Panc1 (cell line): ENCODE data around the gene CACNA2D3. TPM values are rescaled to one million over a fixed set of nuclear protein-coding genes. Genes with fewer than 3 reads are reported as not detected.

Experiments
- ATAC-seq: fragments of 200-7000 bp; cut with Tn5 transposase; 2 replicates; pipeline ENCODE4 v1.9.1; 2020; ENCODE audit warnings: mild to moderate bottlenecking, moderate library complexity
- BruUV-seq: library from RNA; stranded (reverse); fragments of 400-500 nt; replicated peaks from 2 replicates; lab custom pipeline; 2021; lab: Mats Ljungman, UMichigan
- CTCF ChIA-PET: fragments of 300-600 bp; sonication (Branson Sonifier 250); formaldehyde crosslinking; loops from one replicate; lab custom pipeline; 2022; ENCODE audit warnings: antibody characterized with exemption; lab: Charles Lee
- POLR2A ChIA-PET: fragments of 300-600 bp; sonication (Branson Sonifier 250); formaldehyde crosslinking; loops from one replicate; lab custom pipeline; 2022; ENCODE audit warnings: antibody characterized with exemption; lab: Charles Lee
- DNase-seq: peaks from one replicate; pipeline ENCODE4 v3.0.0-alpha.2; 2010; ENCODE audit warnings: low read depth, low spot score
- H3K27ac ChIP-seq: 2 replicates; pipeline ENCODE4 v1.5.1; 2011; ENCODE audit warnings: mild to moderate bottlenecking, low read length, inconsistent platforms
- H3K27me3 ChIP-seq: fragments of 200-500 bp; sonication (Bioruptor generic); 2 replicates; pipeline ENCODE4 v1.6.0; 2014; ENCODE audit warnings: low read length, inconsistent platforms; ENCODE audit not compliant: control insufficient read depth, insufficient read depth
- H3K36me3 ChIP-seq: fragments of 200-500 bp; sonication (Bioruptor generic); 2 replicates; pipeline ENCODE4 v1.5.1; 2014; ENCODE audit warnings: inconsistent platforms, mild to moderate bottlenecking, low read length, moderate library complexity; ENCODE audit not compliant: control insufficient read depth, insufficient read depth
- H3K4me1 ChIP-seq: 2 replicates; pipeline ENCODE4 v1.5.1; 2011; ENCODE audit warnings: inconsistent platforms, mild to moderate bottlenecking, low read length, moderate library complexity; ENCODE audit not compliant: control insufficient read depth, insufficient read depth
- H3K4me3 ChIP-seq, 2 experiments: 2 replicates each; pipeline ENCODE4 v1.5.1; 2011 to 2012; ENCODE audit warnings: low read depth in 2 of 2, low read length in 2 of 2, mild to moderate bottlenecking in 2 of 2, inconsistent platforms in 1 of 2, moderate library complexity in 1 of 2
- H3K9me3 ChIP-seq: fragments of 200-500 bp; sonication (Bioruptor generic); 2 replicates; pipeline ENCODE4 v1.5.1; 2014; ENCODE audit warnings: low read depth, mild to moderate bottlenecking, inconsistent platforms, low read length, moderate library complexity; ENCODE audit not compliant: control insufficient read depth, insufficient read depth
- CTCF ChIP-seq: fragments of 450-650 bp; IDR thresholded peaks from 2 replicates; pipeline ENCODE4 v1.5.1; 2017; ENCODE audit warnings: mild to moderate bottlenecking
- POLR2AphosphoS5 ChIP-seq: IDR thresholded peaks from 2 replicates; pipeline ENCODE4 v1.6.1; 2012; ENCODE audit warnings: mild to moderate bottlenecking, low read depth, low read length, moderate library complexity
- REST ChIP-seq, 2 experiments: IDR thresholded peaks; 2 replicates each; pipeline ENCODE4 v1.6.1; 2011 to 2012; ENCODE audit warnings: low read depth in 2 of 2, control low read depth in 1 of 2, low read length in 1 of 2, mild to moderate bottlenecking in 1 of 2, moderate library complexity in 1 of 2; ENCODE audit not compliant: insufficient read depth in 1 of 2
- SIN3A ChIP-seq: IDR thresholded peaks from 2 replicates; pipeline ENCODE4 v1.6.1; 2012; ENCODE audit warnings: low read depth, mild to moderate bottlenecking, low read length, moderate library complexity, borderline replicate concordance; ENCODE audit not compliant: insufficient read depth
- TCF7L2 ChIP-seq: IDR thresholded peaks from 2 replicates; pipeline ENCODE4 v1.6.1; 2011; ENCODE audit warnings: mild to moderate bottlenecking, low read depth, low read length, inconsistent platforms
- in situ Hi-C: cut with HindIII; loops from 2 replicates; pipeline ENCODE4 v1.10.0; 2016; ENCODE audit warnings: low sequenced_read_pairs, low pct_unique_long_range_greater_than_20kb
- intact Hi-C: fragments of 100-400 bp; cut with micrococcal nuclease; formaldehyde crosslinking; loops from one replicate; pipeline ENCODE4 v1.10.0; 2022; ENCODE audit not compliant: unreplicated experiment
- total RNA-seq: library from RNA; stranded (reverse); gene quantifications from one replicate; pipeline ENCODE4 v1.2.1, GENCODE V29; 2021; ENCODE audit not compliant: unreplicated experiment

CACNA2D3 gene
- total RNA-seq, 1 experiment from 2014 or later, result 0.41 TPM

GRCh38 chr3:54357301-54357700, 234.9 kb downstream of the CACNA2D3 start:
- Histone ChIP-seq H3K36me3 (no peaks in the 10 kb centered on the region), H3K4me3 (no peak overlapping the region), H3K4me1 (no peaks in the 10 kb centered on the region), H3K27ac (no peak overlapping the region), H3K27me3 (no peaks in the 10 kb centered on the region), H3K9me3 (no peaks in the 10 kb centered on the region)
- in situ Hi-C loops (no loop called here), intact Hi-C loops (no loop called here)
- ATAC-seq (no peak), DNase-seq (no peak)
- POLR2A ChIA-PET, result no interaction called here
- TF ChIP-seq TCF7L2 (no peak), SIN3A (no peak), POLR2AphosphoS5 (no peak), REST (IDR thresholded peaks at IDR 0.05; ENCODE audit: insufficient read depth in 1 of 2, low read depth in 2 of 2, low read length in 1 of 2) (no peak), CTCF (no peak)
- CTCF ChIA-PET, result no interaction called here
- BruUV-seq, result no TSS peak

GRCh38 chr3:54358316-54358715, 236.0 kb downstream of the CACNA2D3 start:
- no peaks in the 10 kb centered on the region for H3K9me3 ChIP-seq
- H3K4me3 ChIP-seq, result no peak overlapping the region
- no TSS peak for BruUV-seq
- TF ChIP-seq CTCF (no peak), REST (IDR thresholded peaks at IDR 0.05; ENCODE audit: insufficient read depth in 1 of 2, low read depth in 2 of 2, low read length in 1 of 2) (no peak), SIN3A (no peak), POLR2AphosphoS5 (no peak), TCF7L2 (no peak)
- H3K4me1 ChIP-seq, result no peaks in the 10 kb centered on the region
- ChIA-PET POLR2A (no interaction called here), CTCF (no interaction called here)
- H3K27ac ChIP-seq, result no peak overlapping the region
- intact Hi-C loops, result no loop called here
- ATAC-seq (no peak), DNase-seq (no peak)
- H3K27me3 ChIP-seq, result no peaks in the 10 kb centered on the region
- in situ Hi-C loops, result no loop called here
- H3K36me3 ChIP-seq, result no peaks in the 10 kb centered on the region
